Central memory CD8-positive, alpha-beta T cell (primary cell): Measurements from ENCODE around the gene NRN1.

ENCODE experiments used
- ATAC-seq: fragments of 150-1000 bp; cut with Tn5 transposase; replicated peaks from 2 replicates; pipeline ENCODE4 v1.10.0; 2022; ENCODE audit warnings: mild to moderate bottlenecking, moderate FRiP score, moderate number of reproducible peaks; ENCODE audit not compliant: poor library complexity, severe bottlenecking; ENCODE audit errors: extremely low read depth
- DNase-seq, 2 donors: peaks; one replicate each; pipeline ENCODE4 v3.0.0; 2021; ENCODE audit warnings: low spot score in 2 of 2
- H3K27ac Mint-ChIP-seq: one replicate; pipeline ENCODE4 v1.8.0; 2022; ENCODE audit warnings: low read depth, mild to moderate bottlenecking, moderate library complexity, mixed read lengths
- H3K27me3 Mint-ChIP-seq: one replicate; pipeline ENCODE4 v1.8.0; 2022; ENCODE audit warnings: mixed read lengths
- H3K36me3 Mint-ChIP-seq: one replicate; pipeline ENCODE4 v1.8.0; 2022; ENCODE audit warnings: mild to moderate bottlenecking, moderate library complexity, mixed read lengths; ENCODE audit not compliant: insufficient read depth
- H3K4me1 Mint-ChIP-seq: one replicate; pipeline ENCODE4 v1.8.0; 2022; ENCODE audit warnings: mixed read lengths
- H3K4me3 Mint-ChIP-seq: one replicate; pipeline ENCODE4 v1.8.0; 2022; ENCODE audit warnings: mild to moderate bottlenecking, moderate library complexity, mixed read lengths
- H3K9me3 Mint-ChIP-seq: one replicate; pipeline ENCODE4 v1.8.0; 2022; ENCODE audit warnings: mixed read lengths

Gene NRN1

GRCh38 chr6:5998711-5999687, 7.7 kb downstream of the NRN1 start:
- peaks cover 45% of the 10 kb centered on the region for H3K36me3 Mint-ChIP-seq
- H3K27ac Mint-ChIP-seq = peak overlapping the region; percentile 2
- peaks cover 100% of the 10 kb centered on the region for H3K27me3 Mint-ChIP-seq
- no peak for ATAC-seq
- peaks cover 62% of the 10 kb centered on the region for H3K4me1 Mint-ChIP-seq
- peak overlapping the region; percentile 87 for H3K4me3 Mint-ChIP-seq
- no peak for DNase-seq
- peaks cover 6% of the 10 kb centered on the region for H3K9me3 Mint-ChIP-seq

- H3K9me3 Mint-ChIP-seq = peaks cover 9% of the 10 kb centered on the region
- H3K4me1 Mint-ChIP-seq = peaks cover 64% of the 10 kb centered on the region
- H3K27me3 Mint-ChIP-seq = peaks cover 100% of the 10 kb centered on the region
Observed at GRCh38 chr6:5998236-5998635, 8.5 kb downstream of the NRN1 start.

GRCh38 chr6:5997420-5997987, 9.2 kb downstream of the NRN1 start:
- DNase-seq (no peak), ATAC-seq (no peak)
- H3K4me3 Mint-ChIP-seq = peak overlapping the region; percentile 87
- peak overlapping the region; percentile 51 for H3K27ac Mint-ChIP-seq
- peaks cover 31% of the 10 kb centered on the region for H3K36me3 Mint-ChIP-seq
- H3K9me3 Mint-ChIP-seq = peaks cover 9% of the 10 kb centered on the region
- H3K27me3 Mint-ChIP-seq = peaks cover 100% of the 10 kb centered on the region
- H3K4me1 Mint-ChIP-seq = peaks cover 59% of the 10 kb centered on the region

More at GRCh38 chr6:5998236-5998635, 8.5 kb downstream of the NRN1 start:
- no peak overlapping the region for H3K27ac Mint-ChIP-seq
- ATAC-seq (no peak), DNase-seq (no peak)
- H3K36me3 Mint-ChIP-seq = peaks cover 38% of the 10 kb centered on the region
- H3K4me3 Mint-ChIP-seq = peak overlapping the region; percentile 87

- ATAC-seq (no peak), DNase-seq (no peak)
- peaks cover 58% of the 10 kb centered on the region for H3K4me1 Mint-ChIP-seq
- H3K4me3 Mint-ChIP-seq = peak overlapping the region; percentile 87
- peaks cover 26% of the 10 kb centered on the region for H3K36me3 Mint-ChIP-seq
- H3K27me3 Mint-ChIP-seq = peaks cover 100% of the 10 kb centered on the region
- peaks cover 9% of the 10 kb centered on the region for H3K9me3 Mint-ChIP-seq
- peak overlapping the region; percentile 51 for H3K27ac Mint-ChIP-seq
Observed at GRCh38 chr6:5996714-5997419, 9.9 kb downstream of the NRN1 start.

- DNase-seq = no peak
- ATAC-seq = no peak
- Mint-ChIP-seq H3K9me3 (peaks cover 9% of the 10 kb centered on the region), H3K4me1 (peaks cover 58% of the 10 kb centered on the region), H3K27me3 (peaks cover 100% of the 10 kb centered on the region), H3K27ac (peak overlapping the region; percentile 49), H3K36me3 (peaks cover 22% of the 10 kb centered on the region), H3K4me3 (peak overlapping the region; percentile 87)
Observed at GRCh38 chr6:5995949-5996713, 10.6 kb downstream of the NRN1 start.

- peaks cover 9% of the 10 kb centered on the region for H3K9me3 Mint-ChIP-seq
- H3K4me1 Mint-ChIP-seq = peaks cover 58% of the 10 kb centered on the region
- DNase-seq (no peak), ATAC-seq (no peak)
- H3K36me3 Mint-ChIP-seq = peaks cover 22% of the 10 kb centered on the region
- H3K27me3 Mint-ChIP-seq = peaks cover 100% of the 10 kb centered on the region
- peak overlapping the region; percentile 49 for H3K27ac Mint-ChIP-seq
- H3K4me3 Mint-ChIP-seq = peak overlapping the region; percentile 87
Observed at GRCh38 chr6:5995658-5995948, 11.1 kb downstream of the NRN1 start.

GRCh38 chr6:5994999-5995657, 11.6 kb downstream of the NRN1 start:
- H3K4me1 Mint-ChIP-seq = peaks cover 56% of the 10 kb centered on the region
- peaks cover 100% of the 10 kb centered on the region for H3K27me3 Mint-ChIP-seq
- no peak for ATAC-seq
- H3K9me3 Mint-ChIP-seq = peaks cover 6% of the 10 kb centered on the region
- no peak for DNase-seq
- H3K36me3 Mint-ChIP-seq = peaks cover 20% of the 10 kb centered on the region
- H3K27ac Mint-ChIP-seq = peak overlapping the region; percentile 49
- H3K4me3 Mint-ChIP-seq = peak overlapping the region; percentile 87

- peaks cover 100% of the 10 kb centered on the region for H3K27me3 Mint-ChIP-seq
- peaks cover 49% of the 10 kb centered on the region for H3K4me1 Mint-ChIP-seq
- H3K4me3 Mint-ChIP-seq = no peak overlapping the region
- no peak overlapping the region for H3K27ac Mint-ChIP-seq
- DNase-seq = no peak
- H3K9me3 Mint-ChIP-seq = peaks cover 5% of the 10 kb centered on the region
- H3K36me3 Mint-ChIP-seq = peaks cover 14% of the 10 kb centered on the region
- ATAC-seq = no peak
Observed at GRCh38 chr6:5994234-5994998, 12.3 kb downstream of the NRN1 start.

- no peak overlapping the region for H3K27ac Mint-ChIP-seq
- H3K27me3 Mint-ChIP-seq = peaks cover 100% of the 10 kb centered on the region
- H3K4me3 Mint-ChIP-seq = no peak overlapping the region
- H3K9me3 Mint-ChIP-seq = peaks cover 5% of the 10 kb centered on the region
- DNase-seq (no peak), ATAC-seq (no peak)
- peaks cover 35% of the 10 kb centered on the region for H3K4me1 Mint-ChIP-seq
- H3K36me3 Mint-ChIP-seq = peaks cover 9% of the 10 kb centered on the region
Observed at GRCh38 chr6:5992551-5993225, 14.0 kb downstream of the NRN1 start.

- Mint-ChIP-seq H3K27ac (no peak overlapping the region), H3K4me3 (no peak overlapping the region), H3K27me3 (peaks cover 82% of the 10 kb centered on the region), H3K4me1 (peaks cover 16% of the 10 kb centered on the region), H3K9me3 (peaks cover 5% of the 10 kb centered on the region), H3K36me3 (peaks cover 4% of the 10 kb centered on the region)
- no peak for ATAC-seq
- DNase-seq = no peak
Observed at GRCh38 chr6:5990786-5991185, 15.9 kb downstream of the NRN1 start.
